GM21526 (cell line): ENCODE results near the gene PSG1.
"Not testable (repeated sequence)": the region's sequence is repeated elsewhere in the genome, so short reads cannot be mapped to it uniquely, and the experiment has no call there.

Source experiments
- ATAC-seq: cut with Tn5 transposase; IDR thresholded peaks from one replicate; pipeline ENCODE4 v1.9.1; 2021; ENCODE audit warnings: moderate library complexity; ENCODE audit not compliant: unreplicated experiment, low FRiP score

PSG1 gene

DNA sequence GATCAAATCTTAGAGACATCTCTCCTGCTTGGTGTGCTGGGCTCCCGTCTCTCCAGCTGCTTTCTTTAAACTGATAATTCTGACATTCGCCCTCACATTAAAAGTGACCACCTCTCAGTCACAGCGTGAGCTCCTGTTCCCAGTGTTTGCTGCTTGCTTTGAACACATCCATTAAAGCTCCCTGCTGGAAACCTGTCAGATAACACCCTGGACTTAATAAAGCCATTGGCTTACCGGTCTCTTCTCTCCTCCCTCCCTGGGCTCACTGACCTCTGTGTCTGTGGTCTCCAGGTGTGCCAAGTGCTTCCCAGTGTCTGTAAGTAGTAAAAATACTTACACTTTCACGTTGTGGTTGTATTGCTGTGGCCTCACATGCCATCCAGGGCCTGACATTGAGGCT is 2.5 kb upstream of the PSG1 start:
- not testable (repeated sequence) for ATAC-seq

DNA sequence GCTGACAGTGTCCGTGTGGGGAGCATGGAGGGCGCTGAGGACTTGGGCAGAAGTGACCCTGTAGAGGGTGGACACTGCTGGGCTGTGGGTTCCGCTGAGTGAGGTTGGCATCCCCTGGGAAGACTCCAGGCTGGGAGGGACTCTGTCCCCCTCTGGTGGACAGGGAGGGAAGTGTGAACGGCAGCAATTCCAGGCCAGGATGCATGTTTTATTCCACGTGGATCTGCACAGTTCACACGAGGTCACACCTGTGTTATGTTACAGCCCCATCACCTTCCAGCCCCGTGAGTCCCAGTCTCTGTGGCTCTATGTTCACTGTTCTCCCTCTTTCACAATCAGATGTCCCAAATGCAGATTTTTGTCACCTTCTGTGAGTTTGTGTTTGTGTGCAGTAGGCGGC is 1.8 kb upstream of the PSG1 start:
- ATAC-seq = not testable (repeated sequence)

DNA sequence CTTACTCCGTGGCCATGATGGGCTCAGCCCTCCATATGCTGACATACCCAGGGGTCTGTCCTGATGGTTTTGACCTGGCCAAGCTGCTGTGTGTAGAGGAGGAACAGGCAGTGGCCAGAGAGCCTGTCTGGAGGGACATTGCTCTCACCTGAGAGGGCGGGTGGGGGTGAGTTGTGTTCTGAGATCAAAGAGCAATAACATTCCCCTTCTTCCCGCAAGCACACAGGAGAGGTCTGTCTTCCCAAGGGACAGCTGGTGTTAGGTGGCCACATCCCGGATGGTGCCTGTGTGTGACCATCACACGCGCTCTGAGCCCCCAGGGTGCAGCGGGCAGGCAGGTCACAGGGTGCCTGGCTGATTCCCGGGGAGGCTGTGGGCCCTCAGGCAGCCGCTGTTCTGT is 1.1 kb upstream of the PSG1 start:
- not testable (repeated sequence) for ATAC-seq

DNA sequence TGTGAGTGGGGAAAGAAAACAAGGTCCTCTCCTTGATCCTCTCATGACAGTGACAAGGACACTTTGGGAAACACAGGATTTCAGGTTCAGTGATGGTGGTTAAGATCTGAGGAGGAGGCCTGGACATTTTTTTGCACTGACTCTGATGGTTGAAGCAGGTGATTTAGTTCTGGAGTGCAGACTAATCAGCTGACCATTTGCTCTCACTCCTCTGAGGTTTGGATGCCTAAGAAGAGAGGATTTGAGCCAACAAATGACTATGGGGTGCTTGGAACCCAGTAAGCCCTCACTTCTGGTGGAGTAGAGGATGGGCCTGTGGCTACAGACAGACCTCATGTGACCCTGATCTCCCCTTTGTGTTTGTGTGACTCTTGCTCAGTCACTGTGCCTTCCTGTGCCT is 2.9 kb downstream of the PSG1 start:
- not testable (repeated sequence) for ATAC-seq

DNA sequence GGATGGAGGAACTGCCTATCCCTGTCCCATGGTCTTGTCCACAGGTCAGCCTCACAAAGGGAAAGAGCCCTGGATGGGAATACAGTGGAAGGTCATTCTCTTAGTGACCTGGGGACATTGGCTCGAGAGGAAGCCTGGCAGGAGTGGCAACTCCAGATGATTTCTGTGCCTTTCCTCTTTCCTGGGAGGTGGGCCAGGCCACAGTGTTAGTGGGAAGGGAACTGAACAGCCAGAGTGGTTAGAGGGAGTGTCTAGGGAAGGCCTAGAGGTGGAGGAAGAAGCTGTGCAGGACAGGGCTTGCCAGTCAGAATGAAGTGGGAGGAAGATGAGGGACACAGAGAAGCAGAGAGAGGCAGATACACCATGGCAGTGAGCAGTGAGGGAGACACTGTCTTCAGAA is 3.6 kb downstream of the PSG1 start:
- not testable (repeated sequence) for ATAC-seq

DNA sequence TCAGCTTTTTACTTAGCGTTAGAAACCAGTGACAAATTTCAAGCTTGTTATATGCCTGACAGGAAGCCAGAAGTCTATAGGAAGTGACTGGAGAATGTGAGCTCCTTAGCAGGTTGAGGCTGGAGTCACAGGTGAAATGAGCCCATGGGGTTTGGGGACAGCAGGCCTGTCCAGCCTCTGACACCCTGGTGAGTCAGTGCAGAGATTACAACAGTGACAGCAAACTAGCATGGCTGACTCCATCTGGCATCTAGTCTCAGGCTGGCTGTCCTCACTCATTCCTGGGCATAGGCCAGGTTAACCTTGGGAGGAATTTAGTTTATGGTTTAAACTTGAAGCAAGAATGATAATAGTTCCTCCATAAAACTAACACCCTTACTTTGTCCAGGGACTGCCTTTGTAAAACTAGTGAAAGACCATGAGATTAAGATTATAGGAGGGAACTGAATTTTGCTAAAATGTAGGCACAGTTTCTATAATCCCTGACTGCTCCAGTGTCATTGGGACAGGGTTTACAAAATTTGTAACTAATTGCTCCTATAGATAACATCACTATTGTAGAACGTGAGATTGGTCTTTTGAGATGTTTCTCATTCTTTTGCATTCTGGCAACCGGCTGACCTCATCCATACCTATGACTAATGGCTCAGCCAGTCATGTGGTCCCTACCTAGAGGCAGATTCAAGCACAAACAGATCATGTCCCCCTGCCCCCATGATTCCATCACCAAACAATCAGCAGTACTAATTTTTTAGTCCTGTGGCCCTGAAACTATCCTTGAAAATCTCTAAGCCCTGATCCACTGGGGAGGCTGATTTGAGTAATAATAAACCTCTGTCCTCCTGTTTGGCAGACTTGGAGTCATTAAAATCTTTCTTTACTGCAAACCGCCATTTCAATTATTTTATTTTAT is 4.4 kb downstream of the PSG1 start:
- not testable (repeated sequence) for ATAC-seq

DNA sequence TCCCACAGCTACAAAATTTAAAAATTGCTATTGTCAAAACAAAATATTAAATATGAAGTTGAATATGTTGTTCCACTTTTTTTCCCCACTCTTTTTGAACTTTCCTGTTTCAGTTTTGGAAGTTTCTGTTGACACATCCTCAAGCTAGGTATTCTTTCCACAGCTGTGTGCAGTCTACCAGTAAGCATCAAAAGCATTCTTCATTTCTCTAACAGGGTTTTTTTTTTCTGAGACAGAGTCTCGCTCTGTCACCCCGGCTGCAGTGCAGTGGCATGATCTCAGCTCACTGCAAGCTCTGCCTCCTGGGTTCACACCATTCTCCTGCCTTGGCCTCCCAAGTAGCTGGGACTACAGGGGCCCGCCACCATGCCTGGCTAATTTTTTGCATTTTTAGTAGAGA is 5.4 kb downstream of the PSG1 start:
- ATAC-seq = not testable (repeated sequence)

DNA sequence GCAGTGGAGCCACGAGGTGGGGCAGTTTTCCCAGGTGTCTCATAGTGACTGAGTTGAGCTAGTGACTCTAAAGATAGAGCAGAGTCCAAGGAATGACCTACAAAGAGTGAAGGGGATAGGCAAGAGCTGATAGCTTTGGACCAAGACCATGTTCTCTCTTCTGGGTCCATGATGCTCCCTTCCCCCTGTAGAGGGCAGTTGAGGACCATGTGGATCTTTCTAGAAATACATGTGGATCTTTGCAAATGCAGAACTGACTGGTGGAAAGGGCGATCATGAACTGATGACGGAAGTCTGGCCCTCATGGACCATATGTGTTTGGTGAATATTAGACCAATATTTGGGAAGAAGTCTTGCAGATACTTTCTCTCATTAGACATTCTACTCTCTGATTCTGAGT is 6.9 kb downstream of the PSG1 start:
- ATAC-seq = no peak

DNA sequence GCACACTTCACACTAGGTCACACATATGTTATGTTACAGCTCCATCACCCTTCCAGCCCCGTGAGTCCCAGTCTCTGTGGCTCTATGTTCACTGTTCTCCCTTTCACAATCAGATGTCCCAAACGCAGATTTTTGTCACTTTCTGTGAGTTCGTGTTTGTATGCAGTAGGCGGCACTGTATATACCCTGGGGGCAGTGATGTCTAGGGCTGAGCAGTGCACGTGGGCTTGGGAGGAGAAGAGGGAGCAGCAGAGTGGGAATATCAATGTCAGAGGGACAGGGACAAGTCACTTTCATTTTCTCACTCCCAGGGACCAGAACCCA is 22.0 kb downstream of the PSG1 start:
- ATAC-seq = no peak

DNA sequence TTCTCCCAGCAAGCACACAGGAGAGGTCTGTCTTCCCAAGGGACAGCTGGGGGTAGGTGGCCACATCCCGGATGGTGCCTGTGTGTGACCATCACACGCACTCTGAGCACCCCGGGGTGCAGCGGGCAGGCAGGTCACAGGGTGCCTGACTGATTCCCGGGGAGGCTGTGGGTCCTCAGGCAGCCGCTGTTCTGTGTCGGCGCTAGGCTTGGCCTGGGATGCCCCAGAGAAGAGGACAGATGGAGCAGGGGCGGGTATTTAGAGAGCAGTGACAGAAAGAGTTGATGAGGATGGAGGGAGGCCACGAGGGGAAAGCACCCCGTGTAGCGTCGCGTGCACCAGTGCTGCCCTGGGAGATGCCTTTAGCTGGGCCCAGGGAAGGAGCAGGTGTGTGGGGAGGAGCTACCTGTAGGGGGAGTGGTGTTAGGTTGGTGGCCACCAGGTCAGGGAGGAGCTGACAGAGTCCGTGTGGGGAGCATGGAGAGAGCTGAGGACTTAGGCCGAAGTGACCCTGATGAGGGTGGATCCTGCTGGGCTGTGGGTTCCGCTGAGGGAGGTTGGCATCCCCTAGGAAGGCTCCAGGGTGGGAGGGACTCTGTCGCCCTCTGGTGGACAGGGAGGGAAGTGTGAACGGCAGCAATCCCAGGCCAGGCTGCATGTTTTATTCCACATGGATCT is 22.5 kb downstream of the PSG1 start:
- ATAC-seq = not testable (repeated sequence)

DNA sequence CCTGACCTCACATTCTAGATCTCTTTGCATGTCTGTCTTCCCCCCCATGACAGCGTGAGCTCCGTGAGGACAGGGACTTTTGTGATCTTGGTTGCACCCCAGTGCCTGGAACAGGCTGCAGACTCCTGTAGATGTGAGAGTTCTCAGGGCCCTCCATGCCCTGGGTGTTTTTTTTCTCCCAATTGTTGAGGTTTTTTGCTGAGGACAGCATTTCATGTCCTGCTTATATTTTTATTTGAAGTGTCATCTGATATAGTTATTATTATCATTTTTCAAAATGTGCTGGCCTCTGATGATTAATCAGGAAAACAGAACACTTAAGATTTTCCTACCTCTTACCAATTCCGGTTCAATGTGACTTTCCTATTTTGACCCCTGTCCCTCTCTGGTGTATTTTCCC is 24.8 kb downstream of the PSG1 start:
- ATAC-seq = not testable (repeated sequence)

DNA sequence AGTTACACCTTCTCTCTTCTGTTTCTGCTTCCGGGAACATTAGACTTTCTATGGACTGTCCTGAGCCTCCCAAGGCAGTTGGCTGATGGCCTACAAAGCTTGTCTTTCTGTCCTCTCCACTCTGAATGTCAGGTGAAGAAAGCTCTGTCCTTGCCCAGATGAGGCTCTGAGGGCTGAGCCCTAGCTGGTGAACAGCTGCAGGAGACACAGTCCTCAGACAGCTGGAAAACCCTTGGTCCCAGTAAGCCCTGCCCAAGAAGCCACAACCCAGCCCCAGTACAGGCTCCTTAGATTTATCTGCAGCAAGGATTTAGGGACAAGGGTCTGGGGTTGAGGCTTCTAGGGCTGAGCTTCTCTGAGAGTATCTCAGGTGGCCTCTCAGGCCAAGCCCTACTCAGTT is 26.3 kb downstream of the PSG1 start:
- not testable (repeated sequence) for ATAC-seq

DNA sequence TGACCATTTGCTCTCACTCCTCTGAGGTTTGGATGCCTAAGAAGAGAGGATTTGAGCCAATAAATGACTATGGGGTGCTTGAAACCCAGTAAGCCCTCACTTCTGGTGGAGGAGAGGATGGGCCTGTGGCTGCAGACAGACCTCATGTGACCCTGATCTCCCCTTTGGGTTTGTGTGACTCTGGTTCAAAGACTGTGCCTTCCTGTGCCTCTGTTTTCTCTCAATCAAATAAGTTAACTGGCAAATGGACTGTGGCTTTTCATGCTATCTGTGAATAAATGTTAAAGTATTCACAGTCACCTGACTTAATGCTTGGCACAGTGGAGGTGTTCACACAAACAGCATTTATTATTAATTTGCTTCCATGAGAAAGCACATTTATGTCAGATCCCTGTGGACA is 26.7 kb downstream of the PSG1 start:
- not testable (repeated sequence) for ATAC-seq

DNA sequence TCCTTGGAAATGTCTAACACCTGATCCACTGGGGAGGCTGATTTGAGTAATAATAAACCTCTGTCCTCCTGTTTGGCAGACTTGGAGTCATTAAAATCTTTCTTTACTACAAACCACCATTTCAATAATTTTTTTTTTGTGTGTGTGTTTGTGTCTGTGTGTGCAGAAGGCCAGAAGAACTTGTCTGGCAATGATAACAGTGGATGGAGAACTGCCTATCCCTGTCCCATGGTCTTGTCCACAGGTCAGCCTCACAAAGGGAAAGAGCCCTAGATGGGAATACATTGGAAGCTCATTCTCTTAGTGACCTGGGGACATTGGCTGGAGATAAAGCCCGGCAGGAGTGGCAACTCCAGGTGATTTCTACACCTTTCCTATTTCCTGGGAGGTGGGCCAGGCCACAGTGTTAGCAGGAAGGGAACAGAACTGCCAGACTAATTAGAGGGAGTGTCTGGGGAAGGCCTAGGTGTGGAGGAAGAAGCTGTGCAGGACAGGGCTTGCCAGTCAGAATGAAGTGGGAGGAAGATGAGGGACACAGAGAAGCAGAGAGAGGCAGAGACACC is 27.7 kb downstream of the PSG1 start:
- not testable (repeated sequence) for ATAC-seq

DNA sequence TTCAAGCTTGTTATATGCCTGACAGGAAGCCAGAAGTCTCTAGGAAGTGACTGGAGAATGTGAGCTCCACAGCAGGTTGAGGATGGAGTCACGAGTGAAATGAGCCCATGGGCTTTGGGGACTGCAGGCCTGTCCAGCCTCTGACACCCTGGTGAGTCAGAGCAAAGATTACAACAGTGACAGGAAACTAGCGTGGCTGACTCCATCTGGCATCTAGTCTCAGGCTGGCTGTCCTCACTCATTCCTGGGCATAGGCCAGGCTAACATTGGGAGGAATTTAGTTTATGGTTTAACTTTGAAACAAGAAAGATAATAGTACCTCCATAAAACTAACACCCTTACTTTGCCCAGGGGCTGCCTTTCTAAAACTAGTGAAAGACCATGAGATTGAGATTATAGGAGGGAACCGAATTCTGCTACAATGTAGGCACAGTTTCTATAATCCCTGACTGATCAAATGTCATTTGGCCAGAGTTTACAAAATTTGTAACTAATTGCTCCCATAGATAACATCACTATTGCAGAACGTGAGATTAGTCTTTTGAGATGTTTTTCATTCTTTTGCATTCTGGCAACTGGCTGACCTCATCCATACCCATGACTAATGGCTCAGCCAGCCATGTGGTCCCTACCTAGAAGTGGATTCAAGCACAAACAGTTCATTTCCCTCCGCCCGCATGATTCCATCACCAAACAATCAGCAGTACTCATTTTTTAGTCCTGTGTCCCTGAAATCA is 28.4 kb downstream of the PSG1 start:
- no peak for ATAC-seq

DNA sequence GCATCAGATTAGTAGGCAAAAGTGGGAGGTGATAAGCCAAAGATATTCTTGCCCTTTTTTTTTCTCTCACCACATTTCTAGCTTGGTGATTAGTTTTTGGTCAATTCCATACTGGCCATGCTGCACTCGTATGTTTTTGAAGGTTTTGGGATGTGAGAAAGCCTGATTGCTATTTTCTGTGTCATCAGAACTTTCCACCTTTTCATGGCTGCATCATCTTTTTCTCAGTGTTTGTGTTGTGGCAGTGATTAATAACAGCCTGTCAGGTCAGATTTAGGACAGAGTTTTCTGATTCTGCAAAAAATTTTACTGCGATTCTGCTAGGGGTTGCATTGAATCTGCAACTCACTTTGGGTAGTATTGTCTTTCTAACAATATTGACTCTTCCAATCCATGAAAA is 32.9 kb downstream of the PSG1 start:
- no peak for ATAC-seq

DNA sequence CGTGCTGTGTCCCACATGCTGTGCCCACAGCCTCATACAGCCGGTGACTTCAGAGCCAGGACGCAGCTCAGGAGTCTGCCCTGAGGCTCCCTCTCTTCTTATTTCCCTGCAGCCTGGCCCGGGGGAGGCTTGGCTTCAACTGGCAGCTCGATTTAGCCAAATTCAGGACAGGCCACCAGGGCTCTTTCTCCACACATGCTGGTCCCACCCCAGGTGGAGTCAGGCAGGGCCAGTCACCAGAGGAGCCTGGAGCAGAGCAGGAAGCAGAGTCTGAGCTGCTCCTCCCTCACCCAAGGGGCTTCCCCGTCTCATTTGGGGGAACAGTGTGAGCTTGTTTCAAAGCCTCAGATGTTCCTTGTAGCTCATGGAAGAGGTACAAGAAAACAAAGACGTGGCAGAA is 35.9 kb downstream of the PSG1 start:
- not testable (repeated sequence) for ATAC-seq

DNA sequence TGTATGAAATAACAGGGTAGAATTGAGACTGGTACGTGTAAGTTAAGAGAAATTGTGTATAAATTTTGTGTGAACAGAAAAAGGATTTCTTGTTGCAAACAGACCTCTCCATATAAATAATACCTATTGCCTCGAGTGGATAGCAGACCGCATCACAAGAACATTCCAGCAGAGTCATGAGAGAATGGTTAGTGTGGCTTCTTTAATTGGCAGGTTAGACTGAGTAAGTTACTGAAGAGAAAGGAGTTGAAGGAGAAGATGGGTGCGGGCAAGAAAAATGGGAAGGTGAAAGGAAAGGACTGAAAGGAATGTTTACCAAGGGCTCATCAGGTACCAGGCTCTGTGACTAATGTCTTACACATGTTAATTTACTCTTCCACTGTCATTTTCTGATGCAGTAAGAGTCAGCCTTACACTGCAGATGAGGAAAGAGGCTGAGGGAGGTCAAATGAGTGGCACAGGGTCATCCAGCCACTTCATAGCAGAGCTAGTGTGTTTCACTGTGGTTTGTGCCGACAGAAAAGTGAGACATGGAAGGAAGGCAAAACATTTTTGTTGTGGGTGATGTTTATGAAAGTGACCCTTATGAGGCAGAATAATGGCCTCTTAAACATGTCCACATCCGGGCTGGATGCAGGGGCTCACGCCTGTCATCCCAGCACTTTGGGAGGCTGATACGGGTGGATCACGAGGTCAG is 46.6 kb downstream of the PSG1 start:
- ATAC-seq = not testable (repeated sequence)

DNA sequence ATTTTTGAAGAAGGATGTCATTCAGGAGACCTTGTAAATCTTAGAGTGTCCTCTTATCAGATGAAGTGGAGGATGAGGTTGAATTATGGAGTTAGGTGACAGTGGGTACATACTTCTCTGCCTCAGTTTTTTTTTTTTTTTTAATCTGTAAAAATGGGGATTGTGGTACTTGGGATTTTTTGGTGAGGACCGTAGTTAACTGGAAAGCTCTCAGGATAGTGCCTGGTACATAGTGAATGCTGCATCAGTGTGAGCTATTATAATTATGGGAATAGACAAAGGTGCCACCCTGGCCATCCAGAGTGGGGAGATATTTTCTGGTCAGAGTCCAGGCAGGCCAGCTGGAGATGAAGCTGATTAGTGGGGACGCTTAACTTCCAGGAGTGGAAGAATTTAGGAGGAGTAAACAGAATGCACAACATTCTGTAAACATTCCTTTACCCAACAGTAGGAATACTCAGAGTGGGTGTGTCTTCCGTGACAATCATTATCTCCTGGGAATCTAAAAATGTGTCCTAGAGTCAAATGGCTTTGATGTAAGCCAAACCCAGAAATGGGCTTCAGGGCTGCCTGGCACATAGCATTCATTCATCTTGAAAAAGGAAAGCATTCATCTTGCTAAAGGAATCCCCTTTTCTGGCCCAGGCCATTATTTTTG is 47.4 kb downstream of the PSG1 start:
- ATAC-seq = not testable (repeated sequence)
